ENCODE measurements around the gene BORCS5.

DNA sequence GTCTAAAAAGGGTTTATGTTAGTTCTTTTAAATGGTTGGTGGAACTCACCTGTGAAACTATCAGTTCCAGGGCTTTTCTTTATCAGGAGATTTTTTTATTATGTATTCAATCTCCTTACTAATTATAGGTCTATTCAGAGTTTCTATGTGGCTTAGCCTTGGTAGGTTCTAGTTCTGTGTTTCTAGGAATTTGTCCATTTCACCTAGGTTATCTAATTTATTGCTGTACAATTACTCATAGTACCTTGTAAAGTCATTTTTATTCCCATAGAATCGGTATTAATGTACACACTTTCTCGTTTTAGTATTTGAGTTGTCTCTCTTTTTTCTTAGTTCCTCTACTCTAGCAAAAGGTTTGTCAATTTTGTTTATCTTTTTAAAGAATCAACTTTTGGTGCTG lies 59.0 kb downstream of the BORCS5 start:
- TF ChIP-seq, protein P1, sequence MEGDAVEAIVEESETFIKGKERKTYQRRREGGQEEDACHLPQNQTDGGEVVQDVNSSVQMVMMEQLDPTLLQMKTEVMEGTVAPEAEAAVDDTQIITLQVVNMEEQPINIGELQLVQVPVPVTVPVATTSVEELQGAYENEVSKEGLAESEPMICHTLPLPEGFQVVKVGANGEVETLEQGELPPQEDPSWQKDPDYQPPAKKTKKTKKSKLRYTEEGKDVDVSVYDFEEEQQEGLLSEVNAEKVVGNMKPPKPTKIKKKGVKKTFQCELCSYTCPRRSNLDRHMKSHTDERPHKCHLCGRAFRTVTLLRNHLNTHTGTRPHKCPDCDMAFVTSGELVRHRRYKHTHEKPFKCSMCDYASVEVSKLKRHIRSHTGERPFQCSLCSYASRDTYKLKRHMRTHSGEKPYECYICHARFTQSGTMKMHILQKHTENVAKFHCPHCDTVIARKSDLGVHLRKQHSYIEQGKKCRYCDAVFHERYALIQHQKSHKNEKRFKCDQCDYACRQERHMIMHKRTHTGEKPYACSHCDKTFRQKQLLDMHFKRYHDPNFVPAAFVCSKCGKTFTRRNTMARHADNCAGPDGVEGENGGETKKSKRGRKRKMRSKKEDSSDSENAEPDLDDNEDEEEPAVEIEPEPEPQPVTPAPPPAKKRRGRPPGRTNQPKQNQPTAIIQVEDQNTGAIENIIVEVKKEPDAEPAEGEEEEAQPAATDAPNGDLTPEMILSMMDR (IDR thresholded peaks at IDR 0.05), result no peak
- TF ChIP-seq EZH2 (IDR thresholded peaks at IDR 0.05; ENCODE audit: borderline replicate concordance, insufficient read depth, low read depth, low read length, poor library complexity, severe bottlenecking), result no peak
